ENCODE results near the gene FBLN2.

Gene FBLN2

GRCh38 chr3:13610006-13610570 is 61.2 kb downstream of the FBLN2 start:
- no peak for TF ChIP-seq CTCF (IDR thresholded peaks at IDR 0.05; ENCODE audit: low read depth, low read length)
- DNase-seq (ENCODE audit: extremely low read depth, low read depth), result no peak

- no peak for DNase-seq (ENCODE audit: extremely low read depth, low read depth)
- TF ChIP-seq CTCF (IDR thresholded peaks at IDR 0.05; ENCODE audit: low read depth, low read length), result no peak
These were observed 62.3 kb downstream of the FBLN2 start for GRCh38 chr3:13611221-13611620.

- peak; percentile 25 for DNase-seq (ENCODE audit: extremely low read depth, low read depth)
- no peak for TF ChIP-seq CTCF (IDR thresholded peaks at IDR 0.05; ENCODE audit: low read depth, low read length)
These were observed 63.9 kb downstream of the FBLN2 start for GRCh38 chr3:13612829-13613228.

- DNase-seq (ENCODE audit: extremely low read depth, low read depth), result no peak
- TF ChIP-seq CTCF (IDR thresholded peaks at IDR 0.05; ENCODE audit: low read depth, low read length), result no peak
These were observed 64.6 kb downstream of the FBLN2 start for GRCh38 chr3:13613343-13614190.

GRCh38 chr3:13614607-13615006 is 65.7 kb downstream of the FBLN2 start:
- TF ChIP-seq CTCF (IDR thresholded peaks at IDR 0.05; ENCODE audit: low read depth, low read length), result no peak
- no peak for DNase-seq (ENCODE audit: extremely low read depth, low read depth)

GRCh38 chr3:13615019-13615528 is 66.1 kb downstream of the FBLN2 start:
- TF ChIP-seq CTCF (IDR thresholded peaks at IDR 0.05; ENCODE audit: low read depth, low read length), result no peak
- no peak for DNase-seq (ENCODE audit: extremely low read depth, low read depth)

GRCh38 chr3:13616359-13616758 is 67.4 kb downstream of the FBLN2 start:
- DNase-seq (ENCODE audit: extremely low read depth, low read depth), result no peak
- no peak for TF ChIP-seq CTCF (IDR thresholded peaks at IDR 0.05; ENCODE audit: low read depth, low read length)
